GM19372 (cell line): ENCODE results near the gene SON.
A peak's percentile ranks its signal among the peaks of the same experiment; 100 is the strongest.
"Not testable (repeated sequence)": the region's sequence is repeated elsewhere in the genome, so short reads cannot be mapped to it uniquely, and the experiment has no call there.

Experiments used
- ATAC-seq: cut with Tn5 transposase; IDR thresholded peaks from one replicate; pipeline ENCODE4 v1.9.1; 2021; ENCODE audit warnings: mild to moderate bottlenecking, low read depth, moderate library complexity; ENCODE audit not compliant: unreplicated experiment

SON gene

DNA sequence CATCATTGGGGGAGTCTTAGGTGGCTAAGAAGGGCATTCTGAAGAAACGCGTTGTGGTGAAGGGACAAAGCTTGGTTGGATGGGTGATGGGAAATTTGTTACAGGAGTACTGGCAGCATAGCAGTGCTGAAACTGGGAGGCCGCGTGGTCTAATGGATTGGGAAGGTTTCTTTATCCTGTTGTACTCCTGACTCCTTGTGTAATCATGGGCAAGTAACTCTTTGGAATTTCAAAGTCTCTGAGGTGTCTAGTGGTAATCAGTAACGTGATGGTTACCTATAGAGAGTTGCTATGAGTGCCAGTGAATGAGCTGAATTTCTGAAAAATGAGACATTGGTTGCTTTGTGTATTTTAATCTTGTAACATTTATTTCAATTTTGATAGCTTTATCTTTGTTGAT, 27.2 kb downstream of the SON start:
- no peak for ATAC-seq

DNA sequence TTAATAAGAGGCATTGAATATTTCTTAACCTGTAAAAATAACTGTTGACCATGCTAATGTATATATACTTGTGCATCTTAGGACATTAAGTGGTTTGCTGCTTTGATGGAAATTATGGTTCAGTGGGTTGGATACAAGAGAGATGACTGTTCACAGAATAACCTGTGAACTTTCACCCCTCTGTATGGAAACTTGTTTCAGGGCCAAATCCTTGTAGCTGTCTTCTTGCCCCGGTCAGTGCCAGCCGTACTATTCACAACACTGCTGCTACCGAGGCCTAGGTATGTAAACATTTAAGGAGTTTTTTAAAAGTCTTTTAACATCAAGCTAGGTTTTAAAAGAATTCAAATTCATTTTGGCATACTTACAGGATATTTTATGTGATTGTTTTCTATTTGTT, 29.5 kb downstream of the SON start:
- no peak for ATAC-seq

DNA sequence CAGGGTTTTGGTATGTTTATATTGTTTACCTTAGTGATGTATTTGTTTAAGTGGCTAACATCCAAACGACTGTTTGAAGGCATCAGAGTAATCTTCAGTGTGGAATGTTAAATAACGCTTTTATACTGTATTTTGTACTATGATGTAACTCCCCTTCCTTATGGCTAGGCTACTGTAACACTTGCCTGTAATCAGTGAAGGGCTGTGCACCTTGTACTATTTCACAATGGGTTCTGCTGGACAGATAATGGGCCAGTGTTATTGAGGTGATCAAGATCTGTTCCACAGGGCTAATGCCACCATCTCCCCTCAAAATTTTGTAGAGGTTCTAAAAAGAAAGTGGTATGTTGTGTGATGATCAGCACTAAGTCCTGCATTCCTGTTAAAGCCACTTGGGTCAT, 33.9 kb downstream of the SON start:
- not testable (repeated sequence) for ATAC-seq

DNA sequence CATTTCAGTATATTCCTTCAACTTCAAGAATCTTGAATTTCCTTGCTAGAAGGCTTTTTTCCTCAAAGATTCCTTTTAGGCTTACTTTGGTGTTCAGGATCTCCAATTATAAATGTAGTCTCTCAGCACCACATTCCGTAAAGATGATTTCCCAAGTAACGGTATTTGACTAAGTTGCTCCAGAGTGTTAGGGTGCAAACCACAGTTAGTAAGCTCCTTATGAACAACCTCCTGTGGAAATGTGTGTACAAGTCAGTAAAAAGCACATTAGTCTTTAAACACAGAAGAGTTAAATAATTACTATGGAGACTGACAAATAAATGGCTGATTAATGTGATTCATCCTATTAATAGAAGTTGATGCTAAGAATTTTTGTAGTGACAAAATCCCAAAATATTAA, 35.4 kb downstream of the SON start:
- ATAC-seq, result no peak

DNA sequence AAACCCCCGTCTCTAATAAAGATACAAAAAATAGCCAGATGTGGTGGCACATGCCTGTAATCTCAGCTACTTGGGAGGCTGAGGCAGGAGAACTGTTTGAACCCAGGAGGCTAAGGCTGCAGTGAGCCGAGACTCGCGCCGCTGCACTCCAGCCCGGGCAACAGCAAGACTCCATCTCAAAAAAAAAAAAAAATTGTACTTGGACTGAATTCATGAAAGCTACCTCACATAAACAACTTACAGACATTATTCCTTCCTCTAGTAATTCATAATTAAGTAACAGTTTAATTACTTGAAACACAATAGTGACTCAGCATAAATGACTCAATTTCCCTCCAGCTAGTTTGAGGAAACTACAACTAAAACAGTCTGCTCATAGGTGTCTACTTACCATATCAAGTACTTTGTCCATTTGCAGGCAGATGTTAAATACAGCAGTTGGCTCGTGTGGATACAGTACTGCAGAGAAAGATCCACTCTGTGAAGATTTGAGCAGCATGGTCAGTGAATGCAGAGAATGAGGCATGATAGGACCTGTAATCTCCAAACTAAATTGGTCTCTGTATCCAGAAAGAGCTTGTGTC, 36.2 kb downstream of the SON start:
- ATAC-seq, result no peak

DNA sequence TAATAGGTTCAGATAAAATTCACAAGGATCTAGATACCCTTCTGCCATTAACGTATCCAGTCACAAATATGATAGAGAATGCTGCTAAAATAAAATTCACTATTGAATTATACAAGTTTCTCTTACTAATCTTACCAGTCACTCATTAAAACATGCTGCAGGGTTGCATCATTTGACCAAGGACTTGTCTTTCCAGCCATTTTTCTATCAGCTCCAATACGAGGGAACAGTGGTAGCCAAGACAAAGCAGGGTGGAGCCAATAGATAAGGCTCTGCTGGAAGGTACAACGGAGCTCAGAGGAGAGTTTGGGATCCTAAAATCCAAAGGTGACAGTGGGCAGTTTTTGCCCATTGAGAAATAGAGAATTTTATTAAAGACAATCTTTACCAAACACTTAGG, 41.6 kb downstream of the SON start:
- ATAC-seq, result no peak

DNA sequence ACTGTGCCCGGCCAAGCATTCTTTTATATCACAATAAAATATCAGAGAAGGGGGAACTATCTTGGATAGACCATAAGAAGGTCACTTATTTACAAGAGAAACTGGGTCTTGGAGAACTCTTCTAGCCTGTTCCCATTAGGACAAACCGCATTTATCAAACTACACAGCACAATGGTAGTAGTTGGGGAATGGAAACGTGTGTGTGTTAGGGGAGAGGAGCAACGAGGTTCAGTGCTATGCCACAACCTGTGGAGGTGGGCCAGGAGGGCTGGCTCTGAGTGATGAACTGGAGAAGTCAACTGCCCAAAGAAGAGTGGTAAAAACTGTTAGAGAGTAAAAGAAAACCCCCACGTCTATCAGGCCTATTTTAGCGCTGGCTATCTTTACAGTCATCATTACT, 44.1 kb downstream of the SON start:
- ATAC-seq, result no peak

DNA sequence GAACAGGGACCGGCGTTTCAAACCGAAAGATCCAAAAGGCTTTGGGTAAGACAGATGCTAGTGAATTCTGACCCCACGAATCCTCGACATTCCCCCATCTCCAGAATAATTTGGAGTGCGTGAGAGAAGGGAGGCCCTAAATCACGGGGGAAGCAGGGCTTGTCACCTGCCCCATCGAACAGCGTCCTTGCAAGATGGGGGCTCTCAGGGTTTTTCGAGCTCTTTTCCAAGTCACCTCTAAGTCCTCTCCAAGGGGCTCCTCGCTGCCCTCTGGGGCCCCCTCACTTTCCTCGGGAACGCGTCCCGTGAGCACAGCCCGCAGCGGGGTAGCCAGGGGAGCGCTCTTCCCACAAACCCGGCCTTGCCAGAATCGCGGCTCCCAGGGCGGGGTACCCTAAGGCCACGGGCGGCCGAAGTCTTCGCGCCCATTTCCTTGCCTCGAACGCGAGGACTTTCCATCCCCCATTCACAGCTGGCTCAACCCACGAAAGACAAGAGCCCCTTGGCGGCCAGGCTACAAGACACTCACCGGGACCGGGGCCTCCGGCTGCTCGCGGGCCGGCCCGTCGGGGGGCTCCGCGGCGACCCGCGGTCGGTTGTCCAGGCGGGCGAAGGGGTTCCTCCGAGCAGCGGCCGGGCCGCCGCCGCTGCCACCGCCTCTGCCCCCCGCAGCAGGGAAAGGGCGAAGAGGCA, 45.1 kb downstream of the SON start:
- ATAC-seq, result peak; percentile 23

DNA sequence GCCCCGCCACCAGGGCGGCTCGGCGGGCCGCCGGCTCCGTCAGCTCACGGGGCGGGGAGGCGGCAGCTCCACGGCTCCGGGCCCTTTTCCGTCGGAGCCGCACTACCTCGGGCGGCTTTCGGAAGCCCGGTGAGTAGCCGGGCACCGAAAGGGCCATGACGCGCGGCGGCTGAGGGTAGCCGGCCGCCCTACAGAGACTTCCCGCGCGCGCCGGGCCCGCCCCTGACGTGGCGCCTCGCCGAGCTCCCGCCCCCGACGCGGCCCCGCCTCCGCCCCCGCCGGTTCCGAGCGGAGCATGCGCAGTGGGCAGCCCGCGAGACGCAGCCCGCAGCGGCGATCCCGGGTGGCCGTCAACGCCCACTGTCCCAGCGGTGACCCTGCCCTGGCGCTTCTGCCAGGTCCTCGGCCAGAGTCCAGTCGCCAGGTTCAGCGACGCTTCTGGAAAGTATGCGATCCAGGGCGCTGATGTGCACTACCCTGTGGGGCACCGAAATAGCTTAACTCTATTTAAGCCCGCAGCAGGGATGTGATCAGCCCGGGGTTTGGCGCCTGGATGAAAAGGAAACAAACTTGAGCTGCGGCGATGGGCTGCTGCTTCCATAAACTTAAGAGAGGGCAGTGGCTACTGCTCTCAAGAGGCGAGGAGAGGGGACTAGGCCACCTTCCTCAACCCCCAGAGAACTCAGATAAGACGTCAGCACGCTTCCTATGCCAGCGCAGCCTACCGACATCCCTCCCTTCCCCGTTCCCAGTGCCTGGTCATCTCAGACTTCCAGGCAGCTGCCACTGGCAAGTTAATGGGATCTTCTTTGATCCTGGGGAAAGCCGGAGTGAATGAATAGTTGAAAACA, 45.9 kb downstream of the SON start, which contains the start of gene DONSON:
Gene DONSON, minus strand, starts transcription at position 200 of the 851 bp plus-strand sequence. Its CDS starts 43 bp downstream, at position 157.
- peak; percentile 87 for ATAC-seq

DNA sequence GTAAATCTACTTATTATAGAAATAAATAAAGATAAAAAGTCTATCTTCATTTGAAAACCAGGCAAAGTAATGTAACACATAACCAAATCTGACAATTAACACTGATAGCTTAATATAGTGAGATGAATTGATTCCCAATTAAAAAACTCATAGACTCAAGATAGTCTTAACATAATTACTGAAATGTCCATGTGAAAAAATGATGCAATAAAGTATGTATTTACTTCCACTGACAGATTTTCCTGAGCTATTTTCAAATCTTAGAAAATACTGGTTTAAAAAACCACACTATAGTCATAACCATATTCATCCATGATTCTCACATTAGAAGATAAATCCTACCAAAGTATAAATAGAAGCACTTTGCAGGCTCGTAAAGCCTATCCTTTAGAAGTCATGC, 55.2 kb downstream of the SON start:
- ATAC-seq, result no peak

DNA sequence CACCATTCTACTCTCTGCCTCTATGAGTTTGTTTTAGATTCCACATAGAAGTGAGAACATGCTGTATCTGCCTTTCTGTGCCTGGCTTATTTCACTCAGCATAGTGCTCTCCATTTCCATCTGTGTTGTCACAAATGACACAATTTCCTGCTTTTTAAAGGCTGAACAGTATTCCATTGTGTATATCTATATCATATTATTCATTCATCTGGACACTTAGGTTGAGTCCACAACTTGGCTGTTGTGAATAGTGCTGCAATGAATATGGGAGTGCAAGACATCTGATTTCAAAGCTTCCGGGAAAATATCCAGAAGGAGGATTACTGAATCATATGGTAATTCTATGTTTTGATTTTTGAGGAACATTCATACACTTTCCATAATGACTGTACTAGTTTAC, 65.7 kb downstream of the SON start:
- no peak for ATAC-seq

DNA sequence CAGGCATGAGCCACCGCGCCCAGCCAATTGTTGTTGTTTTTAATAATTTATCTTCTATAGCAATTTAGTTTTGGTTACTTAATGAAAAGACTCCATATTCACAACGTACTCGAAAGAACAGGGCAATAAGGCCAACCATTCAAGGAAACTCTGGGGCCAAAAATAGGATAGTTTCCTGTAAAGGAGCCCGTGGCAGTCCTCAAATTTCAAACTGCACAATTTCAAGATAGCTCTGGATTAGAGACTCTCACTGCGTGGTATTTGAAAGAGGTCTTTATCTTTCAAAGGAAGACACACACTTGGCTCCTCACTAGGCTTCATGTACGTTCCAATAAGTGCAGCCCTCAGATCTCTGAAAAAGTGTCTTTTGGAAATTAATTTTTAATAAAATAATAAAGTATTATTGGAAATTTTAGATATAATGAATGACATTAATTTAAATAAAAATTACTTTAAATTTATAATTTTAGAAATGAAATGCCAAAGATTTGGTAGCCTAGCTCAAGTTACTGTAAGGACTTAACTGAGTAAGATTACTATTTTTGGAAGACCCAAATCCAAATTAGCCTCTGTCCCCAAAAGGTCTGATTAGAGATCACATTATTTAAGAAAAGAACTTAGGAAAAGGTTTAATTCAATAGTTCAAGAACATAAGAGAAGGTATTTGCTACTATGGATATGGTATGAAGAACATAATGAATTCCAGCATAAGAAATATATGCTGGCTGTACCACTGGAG, 68.3 kb downstream of the SON start:
- no peak for ATAC-seq

DNA sequence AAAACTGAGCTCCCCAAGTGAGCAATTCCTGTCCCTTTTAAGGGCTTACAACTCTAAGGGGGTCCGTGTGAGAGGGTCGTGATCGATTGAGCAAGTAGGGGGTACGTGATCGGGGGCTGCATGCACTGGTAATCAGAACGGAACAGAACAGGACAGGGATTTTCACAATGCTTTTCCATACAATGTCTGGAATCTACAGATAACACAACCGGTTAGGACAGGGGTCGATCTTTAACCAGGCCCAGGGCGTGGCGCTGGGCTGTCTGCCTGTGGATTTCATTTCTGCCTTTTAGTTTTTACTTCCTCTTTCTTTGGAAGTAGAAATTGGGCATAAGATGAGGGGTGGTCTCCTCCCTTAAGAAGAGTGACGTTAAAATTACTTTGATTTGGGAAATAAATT, 74.7 kb downstream of the SON start:
- ATAC-seq, result not testable (repeated sequence)

DNA sequence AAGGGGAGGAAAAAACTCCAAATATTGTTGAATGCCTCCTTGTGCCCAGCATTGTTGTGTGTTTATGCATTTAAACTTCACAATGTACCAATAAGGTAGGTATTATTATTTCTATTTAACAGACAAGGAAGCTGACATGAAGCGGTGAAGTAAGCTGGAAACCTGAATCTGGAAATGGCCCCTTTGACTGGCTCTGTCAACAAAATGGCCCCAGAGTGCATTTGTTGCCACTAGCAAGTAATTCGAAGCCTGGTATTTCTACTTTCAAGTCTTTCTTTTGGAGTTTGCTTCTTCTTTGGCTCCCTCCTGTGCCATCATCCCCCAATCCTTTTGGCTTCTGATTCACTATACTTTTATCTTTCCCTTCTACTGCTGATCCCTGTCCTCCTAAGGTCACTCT, 75.6 kb downstream of the SON start:
- no peak for ATAC-seq

DNA sequence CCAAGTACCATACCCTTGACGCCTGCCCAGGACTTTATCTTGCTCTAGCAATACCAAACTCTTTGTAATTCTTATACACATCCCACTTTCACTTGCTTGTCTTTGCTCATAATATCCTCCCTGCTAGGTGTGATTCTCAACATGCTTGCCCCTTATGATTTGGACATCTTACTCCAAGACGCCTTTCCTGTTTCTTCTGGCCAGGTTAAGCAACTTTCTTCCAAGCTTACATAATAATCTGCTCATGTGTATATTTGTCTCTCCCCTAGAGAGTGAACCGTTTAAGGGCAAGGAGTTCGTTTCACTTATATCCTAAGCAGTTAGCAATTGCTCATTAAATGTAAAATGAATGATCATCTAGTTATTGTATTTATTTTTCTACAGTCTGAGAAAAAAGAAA, 76.9 kb downstream of the SON start:
- ATAC-seq, result no peak

DNA sequence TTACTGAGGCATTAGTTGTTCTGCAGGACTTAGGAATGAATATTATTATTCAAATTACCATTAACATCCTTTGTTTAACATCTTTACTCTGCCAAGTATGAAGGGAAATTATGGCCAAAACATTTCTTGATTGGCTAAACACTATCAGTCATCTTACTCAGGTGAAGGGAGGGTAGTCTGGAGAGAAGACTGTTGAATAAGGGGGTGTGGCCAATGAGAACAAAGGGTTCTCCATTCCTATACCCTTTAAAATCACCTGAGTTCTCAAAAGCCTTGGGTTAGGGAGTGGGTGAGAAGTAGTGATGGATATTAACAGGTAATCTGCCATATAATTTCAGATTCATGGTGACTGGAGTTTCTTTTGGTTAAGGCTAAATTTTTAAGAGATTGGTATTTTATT, 79.4 kb downstream of the SON start:
- no peak for ATAC-seq

DNA sequence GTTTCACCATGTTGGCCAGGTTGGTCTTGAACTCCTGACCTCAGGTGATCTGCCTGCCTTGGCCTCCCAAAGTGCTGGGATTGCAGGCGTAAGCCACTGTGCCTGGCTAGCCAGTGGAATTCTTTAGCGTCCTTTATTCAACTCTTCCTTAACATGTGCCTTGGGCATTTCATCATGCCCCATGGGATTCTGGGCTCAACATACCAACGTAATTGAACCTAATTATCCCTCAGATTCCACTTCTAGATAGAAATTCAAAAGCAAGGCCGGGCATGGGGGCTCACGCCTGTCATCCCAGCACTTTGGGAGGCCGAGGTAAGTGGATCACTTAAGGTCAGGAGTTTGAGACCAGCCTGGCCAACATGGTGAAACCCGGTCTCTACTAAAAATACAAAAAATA, 83.3 kb downstream of the SON start:
- not testable (repeated sequence) for ATAC-seq
